Neuronal stem cell (in vitro differentiated cells): ENCODE results near the gene RFC5. TPM values are rescaled to one million over a fixed set of nuclear protein-coding genes. Genes with fewer than 3 reads are reported as not detected.

Experiments used
- DNase-seq: peaks from one replicate; pipeline ENCODE4 v3.0.0-alpha.2; 2013; ENCODE audit warnings: low spot score
- H2AFZ ChIP-seq: one replicate; pipeline ENCODE4 v1.6.1; 2013; ENCODE audit warnings: mild to moderate bottlenecking, low read length, inconsistent platforms
- H2AK5ac ChIP-seq: 2 replicates; pipeline ENCODE4 v1.6.1; 2013; ENCODE audit warnings: low read depth, mild to moderate bottlenecking, inconsistent platforms, low read length, moderate library complexity, mixed read lengths
- H2BK120ac ChIP-seq: 2 replicates; pipeline ENCODE4 v1.6.1; 2013; ENCODE audit warnings: low read depth, mild to moderate bottlenecking, inconsistent platforms, low read length, moderate library complexity, mixed read lengths
- H2BK12ac ChIP-seq: one replicate; pipeline ENCODE4 v1.6.1; 2013; ENCODE audit warnings: low read length, inconsistent platforms
- H2BK15ac ChIP-seq: 2 replicates; pipeline ENCODE4 v1.6.1; 2013; ENCODE audit warnings: mild to moderate bottlenecking, low read length, inconsistent platforms, mixed read lengths
- H2BK5ac ChIP-seq: one replicate; pipeline ENCODE4 v1.6.1; 2013; ENCODE audit warnings: inconsistent platforms, mild to moderate bottlenecking, low read length, moderate library complexity
- H3K14ac ChIP-seq: one replicate; pipeline ENCODE4 v1.6.1; 2013; ENCODE audit warnings: low read length, inconsistent platforms
- H3K18ac ChIP-seq: 2 replicates; pipeline ENCODE4 v1.6.1; 2013; ENCODE audit warnings: low read length, inconsistent platforms
- H3K23ac ChIP-seq: 2 replicates; pipeline ENCODE4 v1.6.1; 2013; ENCODE audit warnings: low read depth, mild to moderate bottlenecking, mixed read lengths, low read length, inconsistent platforms; ENCODE audit not compliant: poor library complexity
- H3K27ac ChIP-seq: replicated peaks from 3 replicates; pipeline ENCODE4 v1.5.1; 2013; ENCODE audit warnings: low read length, inconsistent platforms
- H3K27me3 ChIP-seq, 3 experiments: 2 replicates each; pipeline ENCODE4 v1.6.1; 2013; ENCODE audit warnings: low read length in 3 of 3, mild to moderate bottlenecking in 2 of 3, inconsistent platforms in 1 of 3, low read depth in 1 of 3, mixed read lengths in 1 of 3, moderate library complexity in 1 of 3; ENCODE audit not compliant: control insufficient read depth in 3 of 3, insufficient read depth in 3 of 3
- H3K36me3 ChIP-seq, 2 donors: replicated peaks in 1 of 2; 2 replicates each; pipeline ENCODE4 v1.6.1; 2013; ENCODE audit warnings: low read length in 2 of 2; ENCODE audit not compliant: control insufficient read depth in 2 of 2, insufficient read depth in 2 of 2
- H3K4ac ChIP-seq: 2 replicates; pipeline ENCODE4 v1.6.1; 2013; ENCODE audit warnings: inconsistent platforms, mild to moderate bottlenecking, low read length, moderate library complexity
- H3K4me1 ChIP-seq, 2 donors: 1 replicate in 1 of 2; 2 replicates in 1 of 2; pipeline ENCODE4 v1.6.1; 2013; ENCODE audit warnings: low read length in 2 of 2, low read depth in 1 of 2; ENCODE audit not compliant: control insufficient read depth in 2 of 2, insufficient read depth in 1 of 2
- H3K4me2 ChIP-seq: one replicate; pipeline ENCODE4 v1.6.1; 2013; ENCODE audit warnings: mild to moderate bottlenecking, low read length, inconsistent platforms; ENCODE audit not compliant: insufficient read depth, poor library complexity, severe bottlenecking
- H3K4me3 ChIP-seq, 2 donors: 2 replicates each; pipeline ENCODE4 v1.5.1; 2013; ENCODE audit warnings: low read length in 2 of 2, mild to moderate bottlenecking in 2 of 2, inconsistent platforms in 1 of 2, moderate library complexity in 1 of 2
- H3K79me1 ChIP-seq: one replicate; pipeline ENCODE4 v1.6.1; 2013; ENCODE audit warnings: low read depth, mild to moderate bottlenecking, inconsistent platforms, low read length, moderate library complexity
- H3K9ac ChIP-seq: one replicate; pipeline ENCODE4 v1.6.1; 2013; ENCODE audit warnings: mild to moderate bottlenecking, low read depth, low read length, inconsistent platforms; ENCODE audit not compliant: poor library complexity
- H3K9me3 ChIP-seq, 2 donors: replicated peaks in 1 of 2; 2 replicates each; pipeline versions ENCODE3 to v1.6.1; 2013; ENCODE audit warnings: low read length in 2 of 2, mild to moderate bottlenecking in 2 of 2, inconsistent platforms in 1 of 2, low read depth in 1 of 2, mixed read lengths in 1 of 2, moderate library complexity in 1 of 2; ENCODE audit not compliant: control insufficient read depth in 2 of 2, insufficient read depth in 1 of 2
- H4K8ac ChIP-seq: one replicate; pipeline ENCODE4 v1.6.1; 2013; ENCODE audit warnings: low read depth, mild to moderate bottlenecking, inconsistent platforms, low read length, moderate library complexity
- H4K91ac ChIP-seq: one replicate; pipeline ENCODE4 v1.6.1; 2013; ENCODE audit warnings: low read length, low read depth, mild to moderate bottlenecking, inconsistent platforms; ENCODE audit not compliant: poor library complexity
- WGBS, 2 donors: extraction: QIAGEN DNeasy Blood & Tissue Kit; methylation state at CpG; one replicate each; pipeline ENCODE4 v1.1.7; 2013; ENCODE audit warnings: missing lambda C conversion rate in 2 of 2, mixed read lengths in 1 of 2; ENCODE audit not compliant: insufficient read length in 2 of 2, insufficient replicate concordance in 1 of 2; ENCODE audit errors: extremely low coverage in 2 of 2; 5-methylcytosine and 5-hydroxymethylcytosine counted together
- polyA plus RNA-seq, 2 experiments: library from polyadenylated mRNA; stranded (reverse); fragments of 200-250 nt; gene quantifications; one replicate each; pipeline ENCODE4 v1.2.3, GENCODE V29; 2013

The RFC5 gene
- polyA plus RNA-seq (2013, experiment 1 of 2), result 52.8 TPM
- polyA plus RNA-seq (2013, experiment 2 of 2), result 54.8 TPM

- peaks cover 4 to 6% of the 10 kb centered on the region in 2 donors for H3K4me1 ChIP-seq
- peak within 1 kb of the TSS; percentile 24 for H3K27ac ChIP-seq
- no peaks in the 10 kb centered on the region for H3K79me1 ChIP-seq
- H4K91ac ChIP-seq, result no peak within 1 kb of the TSS
- no peak within 1 kb of the TSS for H2BK15ac ChIP-seq
- H3K4me2 ChIP-seq, result peak within 1 kb of the TSS; percentile 86
- peak within 1 kb of the TSS; percentile 90 for H2AFZ ChIP-seq
- H3K14ac ChIP-seq, result peak within 1 kb of the TSS; percentile 60
- H3K18ac ChIP-seq, result peak within 1 kb of the TSS; percentile 97
- no peaks in the 10 kb centered on the region for H3K9me3 ChIP-seq
- H3K9ac ChIP-seq, result peak within 1 kb of the TSS; percentile 98
- no peak within 1 kb of the TSS for H2BK120ac ChIP-seq
- H3K4ac ChIP-seq, result no peak within 1 kb of the TSS
- H3K36me3 ChIP-seq, result peaks cover 19 to 41% of the 10 kb centered on the region in 2 donors
- peak within 1 kb of the TSS; percentile 36 for H2BK5ac ChIP-seq
- no peak within 1 kb of the TSS for H2BK12ac ChIP-seq
- H2AK5ac ChIP-seq, result peak within 1 kb of the TSS; percentile 61
- WGBS, 2 donors, result no CpG with 5 or more reads among the region's 61 CpGs
- H3K23ac ChIP-seq, result peak within 1 kb of the TSS; percentile 78
- no peaks in the 10 kb centered on the region for H3K27me3 ChIP-seq
- peak; percentile 98 for DNase-seq
- H3K4me3 ChIP-seq, result peak within 1 kb of the TSS; percentile 84 to 96
- H4K8ac ChIP-seq, result no peak within 1 kb of the TSS
Measured at GRCh38 chr12:118016424-118017264, at the start of gene RFC5. TSS of gene RFC5 (plus strand) at chr12:118016703. CDS start at chr12:118016828, 125 bp downstream.

- no peak overlapping the region for H2BK12ac ChIP-seq
- no peak overlapping the region for H3K23ac ChIP-seq
- H3K27me3 ChIP-seq, result peaks cover 0 to 65% (median 16%) of the 10 kb centered on the region in 3 experiments
- H3K4ac ChIP-seq, result no peak overlapping the region
- no peak overlapping the region for H4K8ac ChIP-seq
- no peaks in the 10 kb centered on the region for H3K79me1 ChIP-seq
- H2BK120ac ChIP-seq, result no peak overlapping the region
- H2BK15ac ChIP-seq, result no peak overlapping the region
- no peak overlapping the region for H4K91ac ChIP-seq
- H3K4me3 ChIP-seq, result no peak overlapping the region
- H3K4me1 ChIP-seq, result peaks cover 3 to 7% of the 10 kb centered on the region in 2 donors
- no peak overlapping the region for H3K9ac ChIP-seq
- H3K27ac ChIP-seq, result no peak overlapping the region
- WGBS, 2 donors, result no CpG with 5 or more reads among the region's 4 CpGs
- H3K9me3 ChIP-seq, result peaks cover 2 to 5% of the 10 kb centered on the region in 2 donors
- H2AFZ ChIP-seq, result no peak overlapping the region
- H3K18ac ChIP-seq, result no peak overlapping the region
- H3K14ac ChIP-seq, result no peak overlapping the region
- no peaks in the 10 kb centered on the region for H3K36me3 ChIP-seq
- H2AK5ac ChIP-seq, result no peak overlapping the region
- H2BK5ac ChIP-seq, result no peak overlapping the region
- H3K4me2 ChIP-seq, result no peak overlapping the region
- DNase-seq, result no peak
Measured at GRCh38 chr12:117967043-117967442, 49.5 kb upstream of the RFC5 start.

GRCh38 chr12:117967512-117967911 is 49.0 kb upstream of the RFC5 start:
- Histone ChIP-seq H3K18ac (no peak overlapping the region), H3K36me3 (no peaks in the 10 kb centered on the region), H3K23ac (no peak overlapping the region), H3K9ac (no peak overlapping the region), H3K4me2 (peak overlapping the region; percentile 19), H2BK5ac (no peak overlapping the region), H2BK15ac (no peak overlapping the region), H3K9me3 (peaks cover 4 to 5% of the 10 kb centered on the region in 2 donors), H3K79me1 (no peaks in the 10 kb centered on the region), H3K4me1 (peaks cover 3 to 7% of the 10 kb centered on the region in 2 donors), H4K8ac (no peak overlapping the region), H2AFZ (no peak overlapping the region), H2BK12ac (no peak overlapping the region), H3K14ac (no peak overlapping the region), H2AK5ac (no peak overlapping the region), H2BK120ac (no peak overlapping the region), H3K27ac (no peak overlapping the region), H4K91ac (no peak overlapping the region), H3K4me3 (no peak overlapping the region), H3K4ac (no peak overlapping the region), H3K27me3 (peaks cover 0 to 65% (median 16%) of the 10 kb centered on the region in 3 experiments)
- no CpG with 5 or more reads among the region's 12 CpGs for WGBS, 2 donors
- no peak for DNase-seq

GRCh38 chr12:117968151-117968789 is 48.2 kb upstream of the RFC5 start:
- no CpG with 5 or more reads among the region's 10 CpGs for WGBS, 2 donors

More at GRCh38 chr12:117968151-117968789, 48.2 kb upstream of the RFC5 start:
- Histone ChIP-seq H3K23ac (no peak overlapping the region), H3K9ac (peak overlapping the region; percentile 77), H3K36me3 (no peaks in the 10 kb centered on the region), H4K91ac (no peak overlapping the region), H2BK12ac (no peak overlapping the region), H4K8ac (no peak overlapping the region), H3K9me3 (peaks cover 4 to 5% of the 10 kb centered on the region in 2 donors), H3K14ac (no peak overlapping the region), H3K27ac (no peak overlapping the region), H3K4me2 (peak overlapping the region; percentile 61), H3K4ac (no peak overlapping the region), H3K27me3 (peaks cover 0 to 65% (median 16%) of the 10 kb centered on the region in 3 experiments), H2AK5ac (no peak overlapping the region), H3K4me1 (peaks cover 3 to 7% of the 10 kb centered on the region in 2 donors), H2BK5ac (no peak overlapping the region), H3K79me1 (no peaks in the 10 kb centered on the region), H3K18ac (peak overlapping the region; percentile 44), H2BK120ac (peak overlapping the region; percentile 36), H2BK15ac (no peak overlapping the region), H2AFZ (peak overlapping the region; percentile 98), H3K4me3 (peak overlapping the region; percentile 50 to 89)
- no peak for DNase-seq
